K562 (cell line): ENCODE data around the gene ARPC4. TPM values are rescaled to one million over a fixed set of nuclear protein-coding genes. Genes with fewer than 3 reads are reported as not detected.

ENCODE experiments used
- COPS2 ChIP-seq: fragments of 450-650 bp; conservative IDR thresholded peaks from 2 replicates; pipeline ENCODE4 v1.6.1; 2016; ENCODE audit warnings: mild to moderate bottlenecking, moderate library complexity
- DACH1 ChIP-seq: fragments of 450-650 bp; IDR thresholded peaks from 2 replicates; pipeline ENCODE4 v1.6.1; 2018; ENCODE audit not compliant: partially characterized antibody
- DDX20 ChIP-seq: fragments of 450-650 bp; IDR thresholded peaks from 2 replicates; pipeline ENCODE4 v1.6.1; 2016; ENCODE audit warnings: missing genetic modification characterization, low read depth, mild to moderate bottlenecking, missing compliant biosample characterization, moderate library complexity
- FOXA1 ChIP-seq: fragments of 450-650 bp; IDR thresholded peaks from 2 replicates; pipeline ENCODE4 v1.6.1; 2016; ENCODE audit warnings: mild to moderate bottlenecking, borderline replicate concordance
- MAFG ChIP-seq: fragments of 450-650 bp; conservative IDR thresholded peaks from 2 replicates; pipeline ENCODE4 v1.6.1; 2016; ENCODE audit warnings: missing genetic modification characterization, missing compliant biosample characterization
- RBM17 ChIP-seq: fragments of 200-400 bp; formaldehyde crosslinking; IDR thresholded peaks from 2 replicates; pipeline ENCODE4 v1.6.1; 2017; ENCODE audit warnings: low read depth, mild to moderate bottlenecking, low read length, borderline replicate concordance
- SNIP1 ChIP-seq: fragments of 450-650 bp; IDR thresholded peaks from 2 replicates; pipeline ENCODE4 v1.7.1; 2017; ENCODE audit warnings: low read depth, mild to moderate bottlenecking
- SOX6 ChIP-seq: fragments of 450-650 bp; IDR thresholded peaks from 2 replicates; pipeline ENCODE4 v1.6.1; 2014; ENCODE audit warnings: mild to moderate bottlenecking
- SPI1 ChIP-seq: IDR thresholded peaks from 2 replicates; pipeline ENCODE4 v1.6.1; 2011; ENCODE audit warnings: low read depth, low read length, control low read depth, borderline replicate concordance
- TCF7 ChIP-seq: sonication (generic); IDR thresholded peaks from 2 replicates; pipeline ENCODE4 v1.6.1; 2016; ENCODE audit warnings: antibody characterized with exemption, borderline replicate concordance
- ZNF347 ChIP-seq: fragments of 450-650 bp; formaldehyde crosslinking; IDR thresholded peaks from 2 replicates; pipeline ENCODE4 v1.4.0; 2020; ENCODE audit warnings: low read depth, mild to moderate bottlenecking, moderate library complexity
- ZNF561 ChIP-seq: fragments of 450-650 bp; formaldehyde crosslinking; conservative IDR thresholded peaks from 2 replicates; pipeline ENCODE4 v1.4.0; 2020; ENCODE audit warnings: mild to moderate bottlenecking, moderate library complexity
- ZNF584 ChIP-seq: fragments of 200-800 bp; sonication (Bioruptor generic); IDR thresholded peaks from 2 replicates; pipeline ENCODE4 v1.6.1; 2016; ENCODE audit warnings: low read depth, mild to moderate bottlenecking, missing genetic modification characterization, missing compliant biosample characterization
- ZNF696 ChIP-seq: fragments of 250-450 bp; sonication (Bioruptor Pico); conservative IDR thresholded peaks from 2 replicates; pipeline ENCODE4 v1.4.0; 2020; ENCODE audit warnings: mild to moderate bottlenecking, moderate library complexity
- ZNF764 ChIP-seq: fragments of 250-450 bp; sonication (Bioruptor Pico); IDR thresholded peaks from 2 replicates; pipeline ENCODE4 v1.4.0; 2020; ENCODE audit warnings: low read depth, mild to moderate bottlenecking, moderate library complexity
- polyA plus RNA-seq, 8 experiments: library from polyadenylated mRNA; depleted of rRNA in 4 of 8; stranded (reverse) in 5 of 8; unstranded in 3 of 8; fragments of >200 nt; fragmentation: Nextera tagmentation in 2 of 8; fragmentation: Illumina TruSeq in 1 of 8; extraction: Ambion mirVana in 2 of 8; extraction: Trizol in 1 of 8; gene quantifications; 2 replicates each; pipeline versions ENCODE4 v1.2.1 to v1.2.3, GENCODE V29; 2011 to 2014; ENCODE audit warnings: inconsistent platforms in 1 of 8, missing spikeins in 1 of 8
- total RNA-seq, 7 experiments: library from RNA; depleted of rRNA in 6 of 7; stranded (reverse); fragments of >200 nt in 6 of 7; fragmentation: Illumina TruSeq in 2 of 7; extraction: Trizol in 2 of 7; gene quantifications; 2 replicates each; pipeline versions ENCODE4 v1.2.1 to v1.2.3, GENCODE V29; 2011 to 2021; ENCODE audit warnings: low replicate concordance in 1 of 7
- TF ChIP-seq, protein P1 (sequence below), 2 experiments: fragments of 450-650 bp; IDR thresholded peaks; 2 replicates each; pipeline ENCODE4 v1.6.1; 2016; ENCODE audit warnings: mild to moderate bottlenecking in 2 of 2, borderline replicate concordance in 1 of 2, low read depth in 1 of 2, moderate library complexity in 1 of 2
- TF ChIP-seq, protein P2 (sequence below), 2 experiments: fragments of 200-800 bp in 1 of 2; sonication (Bioruptor generic) in 1 of 2; sonication (generic) in 1 of 2; formaldehyde crosslinking in 1 of 2; IDR thresholded peaks in 1 of 2; conservative IDR thresholded peaks in 1 of 2; 2 replicates each; pipeline versions ENCODE4 v1.5.0 to v1.6.1; 2016 to 2020; ENCODE audit warnings: missing compliant biosample characterization in 1 of 2, missing genetic modification characterization in 1 of 2, missing genetic modification reagents in 1 of 2
- TF ChIP-seq, protein P3 (sequence below): fragments of 450-650 bp; IDR thresholded peaks from 2 replicates; pipeline ENCODE4 v1.6.1; 2017; ENCODE audit warnings: mild to moderate bottlenecking, moderate library complexity

The ARPC4 gene
- total and polyA plus RNA-seq, 9 of the 15 experiments (the other 6 are each of a cell fraction or from before 2014, with no cell fraction given), result 20.1 to 153 (median 119) TPM

DNA sequence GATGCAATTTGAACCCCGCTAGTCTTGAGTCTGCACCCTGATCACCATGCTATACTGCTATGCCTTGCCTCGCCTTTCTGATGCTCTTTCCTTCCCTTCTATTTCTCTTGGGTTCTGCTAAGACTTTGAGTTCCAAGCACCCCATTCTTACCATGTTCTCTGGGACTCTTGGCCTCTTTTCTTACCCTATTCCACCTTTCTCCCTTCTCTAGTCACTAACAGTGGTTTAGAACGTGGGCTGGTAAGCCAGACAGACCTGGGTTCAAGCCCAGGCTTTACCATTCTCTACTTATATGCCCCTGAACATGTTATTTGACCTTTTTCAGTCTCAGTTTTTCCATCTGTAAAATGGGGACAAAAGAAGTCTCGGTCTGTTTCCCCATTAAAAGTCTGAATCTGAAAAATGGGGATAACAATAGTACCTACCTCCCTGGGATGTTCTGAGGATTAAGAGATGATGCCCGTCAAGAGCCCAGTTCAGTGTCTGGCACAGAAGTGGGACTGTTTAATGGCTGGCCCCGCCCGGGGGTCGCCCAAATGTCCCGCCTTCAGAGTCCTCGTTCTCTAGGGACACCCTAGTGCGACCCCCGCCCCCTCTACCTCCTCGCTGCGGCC is 985 bp upstream of the ARPC4 start (continued):
- TF ChIP-seq, protein P1, sequence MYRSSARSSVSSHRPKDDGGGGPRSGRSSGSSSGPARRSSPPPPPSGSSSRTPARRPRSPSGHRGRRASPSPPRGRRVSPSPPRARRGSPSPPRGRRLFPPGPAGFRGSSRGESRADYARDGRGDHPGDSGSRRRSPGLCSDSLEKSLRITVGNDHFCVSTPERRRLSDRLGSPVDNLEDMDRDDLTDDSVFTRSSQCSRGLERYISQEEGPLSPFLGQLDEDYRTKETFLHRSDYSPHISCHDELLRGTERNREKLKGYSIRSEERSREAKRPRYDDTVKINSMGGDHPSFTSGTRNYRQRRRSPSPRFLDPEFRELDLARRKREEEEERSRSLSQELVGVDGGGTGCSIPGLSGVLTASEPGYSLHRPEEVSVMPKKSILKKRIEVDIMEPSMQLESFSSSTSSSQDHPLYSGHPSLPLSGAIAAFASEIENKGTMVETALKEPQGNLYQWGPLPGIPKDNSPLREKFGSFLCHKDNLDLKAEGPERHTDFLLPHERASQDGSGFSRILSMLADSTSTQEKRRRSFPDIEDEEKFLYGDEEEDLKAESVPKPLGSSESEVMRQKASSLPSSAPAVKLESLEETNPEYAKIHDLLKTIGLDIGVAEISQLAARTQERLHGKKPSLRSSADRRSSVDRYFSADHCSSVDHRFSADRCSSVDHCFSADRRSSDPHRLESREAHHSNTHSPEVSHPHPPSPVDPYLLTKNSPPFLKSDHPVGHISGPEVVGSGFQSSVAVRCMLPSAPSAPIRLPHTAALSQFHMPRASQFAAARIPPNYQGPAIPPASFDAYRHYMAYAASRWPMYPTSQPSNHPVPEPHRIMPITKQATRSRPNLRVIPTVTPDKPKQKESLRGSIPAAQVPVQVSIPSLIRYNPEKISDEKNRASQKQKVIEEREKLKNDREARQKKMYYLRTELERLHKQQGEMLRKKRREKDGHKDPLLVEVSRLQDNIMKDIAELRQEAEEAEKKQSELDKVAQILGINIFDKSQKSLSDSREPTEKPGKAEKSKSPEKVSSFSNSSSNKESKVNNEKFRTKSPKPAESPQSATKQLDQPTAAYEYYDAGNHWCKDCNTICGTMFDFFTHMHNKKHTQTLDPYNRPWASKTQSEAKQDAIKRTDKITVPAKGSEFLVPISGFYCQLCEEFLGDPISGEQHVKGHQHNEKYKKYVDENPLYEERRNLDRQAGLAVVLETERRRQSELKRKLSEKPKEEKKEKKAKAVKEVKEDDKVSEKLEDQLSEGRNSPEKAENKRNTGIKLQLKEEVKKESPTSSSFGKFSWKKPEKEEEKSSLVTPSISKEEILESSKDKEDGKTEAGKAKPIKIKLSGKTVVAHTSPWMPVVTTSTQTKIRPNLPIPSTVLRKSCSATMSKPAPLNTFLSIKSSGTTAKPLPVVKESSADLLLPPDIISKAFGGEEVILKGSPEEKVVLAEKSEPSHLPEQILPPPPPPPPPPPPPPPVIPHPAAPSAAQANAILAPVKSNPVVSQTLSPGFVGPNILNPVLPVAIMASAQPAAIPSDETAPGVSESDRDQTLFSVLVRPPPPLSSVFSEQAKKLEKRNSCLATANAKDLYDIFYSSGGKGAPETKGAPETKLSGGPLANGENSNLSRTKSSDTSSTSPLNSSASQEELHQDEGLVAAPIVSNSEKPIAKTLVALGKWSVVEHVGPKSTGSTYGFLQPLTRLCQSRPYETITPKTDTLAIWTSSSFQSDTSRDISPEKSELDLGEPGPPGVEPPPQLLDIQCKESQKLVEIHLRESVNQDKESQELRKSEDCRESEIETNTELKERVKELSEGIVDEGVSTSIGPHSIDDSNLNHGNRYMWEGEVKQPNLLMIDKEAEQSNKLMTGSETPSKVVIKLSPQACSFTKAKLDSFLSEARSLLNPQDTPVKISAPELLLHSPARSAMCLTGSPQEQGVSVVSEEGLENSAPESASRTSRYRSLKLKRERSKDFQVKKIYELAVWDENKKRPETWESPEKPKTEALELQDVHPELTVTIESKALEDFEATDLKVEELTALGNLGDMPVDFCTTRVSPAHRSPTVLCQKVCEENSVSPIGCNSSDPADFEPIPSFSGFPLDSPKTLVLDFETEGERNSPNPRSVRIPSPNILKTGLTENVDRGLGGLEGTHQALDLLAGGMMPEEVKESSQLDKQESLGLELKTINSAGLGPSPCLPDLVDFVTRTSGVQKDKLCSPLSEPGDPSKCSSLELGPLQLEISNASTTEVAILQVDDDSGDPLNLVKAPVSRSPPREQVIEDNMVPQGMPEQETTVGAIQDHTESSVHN (IDR thresholded peaks at IDR 0.05; ENCODE audit: borderline replicate concordance in 1 of 2, low read depth in 1 of 2), result no peak
- TF ChIP-seq, protein P2, sequence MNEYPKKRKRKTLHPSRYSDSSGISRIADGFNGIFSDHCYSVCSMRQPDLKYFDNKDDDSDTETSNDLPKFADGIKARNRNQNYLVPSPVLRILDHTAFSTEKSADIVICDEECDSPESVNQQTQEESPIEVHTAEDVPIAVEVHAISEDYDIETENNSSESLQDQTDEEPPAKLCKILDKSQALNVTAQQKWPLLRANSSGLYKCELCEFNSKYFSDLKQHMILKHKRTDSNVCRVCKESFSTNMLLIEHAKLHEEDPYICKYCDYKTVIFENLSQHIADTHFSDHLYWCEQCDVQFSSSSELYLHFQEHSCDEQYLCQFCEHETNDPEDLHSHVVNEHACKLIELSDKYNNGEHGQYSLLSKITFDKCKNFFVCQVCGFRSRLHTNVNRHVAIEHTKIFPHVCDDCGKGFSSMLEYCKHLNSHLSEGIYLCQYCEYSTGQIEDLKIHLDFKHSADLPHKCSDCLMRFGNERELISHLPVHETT (CRISPR knock-in tag; conservative IDR thresholded peaks at IDR 0.05 in 1 of 2, IDR thresholded peaks at IDR 0.05 in 1 of 2), result no peak
- no peak for TF ChIP-seq SPI1
- TF ChIP-seq RBM17, result no peak
- TF ChIP-seq ZNF561, result no peak
- TF ChIP-seq ZNF696 (CRISPR knock-in tag), result no peak; the same call in 1 of the 2 replicates
- TF ChIP-seq ZNF584 (CRISPR knock-in tag), result no peak
- no peak for TF ChIP-seq TCF7
- no peak for TF ChIP-seq SOX6
- no peak for TF ChIP-seq COPS2
- TF ChIP-seq DACH1, result no peak
- TF ChIP-seq SNIP1, result no peak
- no peak for TF ChIP-seq DDX20
- TF ChIP-seq, protein P3, sequence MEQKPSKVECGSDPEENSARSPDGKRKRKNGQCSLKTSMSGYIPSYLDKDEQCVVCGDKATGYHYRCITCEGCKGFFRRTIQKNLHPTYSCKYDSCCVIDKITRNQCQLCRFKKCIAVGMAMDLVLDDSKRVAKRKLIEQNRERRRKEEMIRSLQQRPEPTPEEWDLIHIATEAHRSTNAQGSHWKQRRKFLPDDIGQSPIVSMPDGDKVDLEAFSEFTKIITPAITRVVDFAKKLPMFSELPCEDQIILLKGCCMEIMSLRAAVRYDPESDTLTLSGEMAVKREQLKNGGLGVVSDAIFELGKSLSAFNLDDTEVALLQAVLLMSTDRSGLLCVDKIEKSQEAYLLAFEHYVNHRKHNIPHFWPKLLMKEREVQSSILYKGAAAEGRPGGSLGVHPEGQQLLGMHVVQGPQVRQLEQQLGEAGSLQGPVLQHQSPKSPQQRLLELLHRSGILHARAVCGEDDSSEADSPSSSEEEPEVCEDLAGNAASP, result no peak
- no peak for TF ChIP-seq ZNF764 (CRISPR knock-in tag)
- no peak for TF ChIP-seq MAFG (tag)
- no peak for TF ChIP-seq FOXA1
- no peak for TF ChIP-seq ZNF347 (CRISPR knock-in tag)
